ENCODE measurements around the gene NOL4L.

The NOL4L gene

DNA sequence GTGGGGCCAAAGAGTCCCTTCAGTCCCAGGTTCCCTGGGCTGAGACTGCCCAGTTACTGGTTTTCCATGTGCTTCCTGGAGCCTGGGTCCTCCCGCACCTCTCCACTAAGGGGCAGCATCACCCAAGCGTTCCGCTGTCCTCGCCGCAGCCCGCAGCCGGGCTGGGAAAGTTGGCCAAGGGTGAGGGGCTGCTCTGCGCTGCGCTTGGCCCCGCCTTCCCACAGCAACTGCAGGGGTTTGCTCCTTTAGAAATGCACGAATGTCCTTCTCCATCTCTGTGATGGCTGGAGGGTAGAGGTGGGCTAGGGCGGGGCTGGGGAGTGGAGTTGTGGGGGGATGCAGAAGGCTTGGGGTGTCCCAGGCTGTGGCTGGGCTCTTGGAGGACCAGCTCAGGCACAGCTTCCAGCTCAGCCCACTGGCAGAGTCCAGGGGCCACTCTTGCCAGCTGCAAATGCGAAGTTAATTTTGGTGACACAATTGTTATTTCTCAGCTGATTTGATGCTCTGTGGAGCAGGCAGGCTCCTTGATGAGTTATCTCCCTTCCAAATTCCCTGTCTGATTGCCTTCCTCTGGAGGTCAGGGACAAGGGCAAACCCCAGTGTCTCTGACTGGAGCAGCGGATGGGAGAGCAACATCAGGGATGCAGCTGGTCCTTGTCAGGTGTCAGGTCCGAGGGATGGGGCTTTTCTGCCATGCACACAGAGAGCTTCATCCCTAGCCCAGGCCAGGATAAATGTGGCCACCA lies 63.2 kb downstream of the NOL4L start:
- DNase-seq (ENCODE audit: low read depth), result peak; percentile 81
- TF ChIP-seq, protein P1, sequence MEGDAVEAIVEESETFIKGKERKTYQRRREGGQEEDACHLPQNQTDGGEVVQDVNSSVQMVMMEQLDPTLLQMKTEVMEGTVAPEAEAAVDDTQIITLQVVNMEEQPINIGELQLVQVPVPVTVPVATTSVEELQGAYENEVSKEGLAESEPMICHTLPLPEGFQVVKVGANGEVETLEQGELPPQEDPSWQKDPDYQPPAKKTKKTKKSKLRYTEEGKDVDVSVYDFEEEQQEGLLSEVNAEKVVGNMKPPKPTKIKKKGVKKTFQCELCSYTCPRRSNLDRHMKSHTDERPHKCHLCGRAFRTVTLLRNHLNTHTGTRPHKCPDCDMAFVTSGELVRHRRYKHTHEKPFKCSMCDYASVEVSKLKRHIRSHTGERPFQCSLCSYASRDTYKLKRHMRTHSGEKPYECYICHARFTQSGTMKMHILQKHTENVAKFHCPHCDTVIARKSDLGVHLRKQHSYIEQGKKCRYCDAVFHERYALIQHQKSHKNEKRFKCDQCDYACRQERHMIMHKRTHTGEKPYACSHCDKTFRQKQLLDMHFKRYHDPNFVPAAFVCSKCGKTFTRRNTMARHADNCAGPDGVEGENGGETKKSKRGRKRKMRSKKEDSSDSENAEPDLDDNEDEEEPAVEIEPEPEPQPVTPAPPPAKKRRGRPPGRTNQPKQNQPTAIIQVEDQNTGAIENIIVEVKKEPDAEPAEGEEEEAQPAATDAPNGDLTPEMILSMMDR (IDR thresholded peaks at IDR 0.05; ENCODE audit: low read depth, low read length), result peak; percentile 92
- TF ChIP-seq, protein P2, sequence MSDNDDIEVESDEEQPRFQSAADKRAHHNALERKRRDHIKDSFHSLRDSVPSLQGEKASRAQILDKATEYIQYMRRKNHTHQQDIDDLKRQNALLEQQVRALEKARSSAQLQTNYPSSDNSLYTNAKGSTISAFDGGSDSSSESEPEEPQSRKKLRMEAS (IDR thresholded peaks at IDR 0.05; ENCODE audit: low read depth, low read length), result peak; percentile 89
- TF ChIP-seq POLR2A (IDR thresholded peaks at IDR 0.05; ENCODE audit: extremely low read depth, insufficient read length) (no peak), MYC (IDR thresholded peaks at IDR 0.05; ENCODE audit: low read depth, low read length) (peak; percentile 95)
- no peak overlapping the region for H3K4me3 ChIP-seq (ENCODE audit: low read depth, low read length)

GRCh38 chr20:32520927-32521203 lies 64.3 kb downstream of the NOL4L start:
- no peak for TF ChIP-seq POLR2A (IDR thresholded peaks at IDR 0.05; ENCODE audit: extremely low read depth, insufficient read length)

GRCh38 chr20:32519381-32519730 lies 65.8 kb downstream of the NOL4L start:
- TF ChIP-seq, protein P2 (IDR thresholded peaks at IDR 0.05; ENCODE audit: low read depth, low read length), result no peak
- TF ChIP-seq MYC (IDR thresholded peaks at IDR 0.05; ENCODE audit: low read depth, low read length) (no peak), POLR2A (IDR thresholded peaks at IDR 0.05; ENCODE audit: extremely low read depth, insufficient read length) (no peak)
- TF ChIP-seq, protein P1 (IDR thresholded peaks at IDR 0.05; ENCODE audit: low read depth, low read length), result no peak
- no peak overlapping the region for H3K4me3 ChIP-seq (ENCODE audit: low read depth, low read length)
- no peak for DNase-seq (ENCODE audit: low read depth)

More at GRCh38 chr20:32520927-32521203, 64.3 kb downstream of the NOL4L start:
- H3K4me3 ChIP-seq (ENCODE audit: low read depth, low read length), result no peak overlapping the region
- no peak for DNase-seq (ENCODE audit: low read depth)

DNA sequence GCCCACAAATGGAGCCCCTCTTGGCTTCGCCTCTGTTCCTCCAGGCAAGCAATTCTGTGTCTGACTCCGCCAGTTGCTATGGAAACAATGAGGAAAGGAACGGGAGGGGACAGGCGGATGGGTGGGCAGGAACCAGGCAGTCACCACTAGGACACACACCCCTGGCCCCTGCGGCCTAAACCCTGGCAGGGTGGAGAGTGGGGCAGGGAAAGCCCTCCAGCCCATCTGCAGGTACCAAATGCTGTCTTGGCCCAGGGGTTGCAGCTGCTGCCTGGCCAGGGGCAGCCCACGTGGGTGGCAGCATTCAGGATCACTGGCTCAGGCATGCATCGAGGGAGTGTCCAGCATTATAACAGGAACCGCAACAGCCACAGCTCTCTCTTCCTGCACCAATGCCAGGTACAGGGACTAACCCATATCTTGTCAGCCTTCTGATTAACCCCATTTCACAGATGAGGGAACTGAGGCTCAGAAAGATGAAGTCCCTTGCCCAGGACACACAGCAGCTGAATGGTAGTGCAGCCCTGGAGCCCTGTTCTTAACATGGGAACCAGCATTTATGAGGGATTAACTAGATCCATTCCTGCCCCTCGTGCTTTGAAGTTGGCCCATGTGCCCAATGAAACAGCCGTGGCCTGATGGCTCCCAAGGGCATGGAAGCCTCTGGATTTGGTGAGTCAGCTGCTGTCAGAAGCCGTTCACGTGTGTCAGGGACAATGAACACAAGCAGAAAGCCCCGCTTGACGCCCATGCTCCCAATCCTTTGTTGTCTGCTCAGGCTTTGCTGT lies 66.3 kb downstream of the NOL4L start:
- DNase-seq (ENCODE audit: low read depth), result no peak
- H3K4me3 ChIP-seq (ENCODE audit: low read depth, low read length), result no peak overlapping the region
- no peak for TF ChIP-seq POLR2A (IDR thresholded peaks at IDR 0.05; ENCODE audit: extremely low read depth, insufficient read length)
- TF ChIP-seq, protein P1 (IDR thresholded peaks at IDR 0.05; ENCODE audit: low read depth, low read length), result no peak
- TF ChIP-seq, protein P2 (IDR thresholded peaks at IDR 0.05; ENCODE audit: low read depth, low read length), result no peak
- no peak for TF ChIP-seq MYC (IDR thresholded peaks at IDR 0.05; ENCODE audit: low read depth, low read length)

DNA sequence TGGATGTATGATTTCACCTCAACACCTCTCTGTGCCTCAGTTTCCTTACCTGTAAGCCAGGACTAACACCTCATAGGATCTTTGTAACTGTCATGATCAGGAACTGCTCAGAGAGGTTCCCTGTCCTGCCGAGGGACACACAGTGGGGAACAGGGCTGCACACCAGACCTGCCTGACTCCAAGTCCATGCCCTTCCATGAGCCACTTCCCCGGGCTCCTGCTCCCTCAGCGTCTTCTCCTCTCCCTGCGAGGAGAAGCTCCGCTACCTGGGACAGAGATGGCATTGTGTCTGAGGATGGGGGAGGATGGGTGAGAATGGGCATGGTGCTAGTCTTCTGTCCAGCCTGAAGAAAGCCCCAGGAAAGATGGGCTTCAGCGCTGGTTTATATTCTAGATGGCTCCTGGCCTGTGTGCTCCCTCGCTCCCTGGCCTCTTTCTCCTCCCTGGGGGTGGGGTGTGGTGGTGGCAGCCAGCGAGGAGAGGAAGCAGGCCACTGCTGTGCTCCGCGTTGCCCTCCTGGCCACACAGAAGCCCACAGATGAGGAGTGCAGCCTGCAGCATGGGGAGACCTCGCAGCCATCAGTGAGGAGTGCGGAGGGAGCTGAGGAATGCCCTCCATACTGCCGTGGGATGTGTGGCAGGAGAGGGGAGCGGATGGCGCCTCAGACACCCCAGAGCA lies 67.1 kb downstream of the NOL4L start:
- no peak overlapping the region for H3K4me3 ChIP-seq (ENCODE audit: low read depth, low read length)
- no peak for DNase-seq (ENCODE audit: low read depth)
- TF ChIP-seq POLR2A (IDR thresholded peaks at IDR 0.05; ENCODE audit: extremely low read depth, insufficient read length) (no peak), MYC (IDR thresholded peaks at IDR 0.05; ENCODE audit: low read depth, low read length) (no peak)
- TF ChIP-seq, protein P2 (IDR thresholded peaks at IDR 0.05; ENCODE audit: low read depth, low read length), result no peak
- TF ChIP-seq, protein P1 (IDR thresholded peaks at IDR 0.05; ENCODE audit: low read depth, low read length), result no peak

GRCh38 chr20:32517518-32517873 lies 67.6 kb downstream of the NOL4L start:
- H3K4me3 ChIP-seq (ENCODE audit: low read depth, low read length), result no peak overlapping the region
- TF ChIP-seq, protein P1 (IDR thresholded peaks at IDR 0.05; ENCODE audit: low read depth, low read length), result no peak
- TF ChIP-seq POLR2A (IDR thresholded peaks at IDR 0.05; ENCODE audit: extremely low read depth, insufficient read length), result no peak
- TF ChIP-seq MYC (IDR thresholded peaks at IDR 0.05; ENCODE audit: low read depth, low read length), result no peak
- TF ChIP-seq, protein P2 (IDR thresholded peaks at IDR 0.05; ENCODE audit: low read depth, low read length), result no peak
- DNase-seq (ENCODE audit: low read depth), result no peak

Data from NB4 (cell line).